ENCODE results near the gene FAIM. TPM values are rescaled to one million over a fixed set of nuclear protein-coding genes. Genes with fewer than 3 reads are reported as not detected.

Gene FAIM
- total and polyA plus RNA-seq, 2 experiments from 2014 or later: 12.0 to 29.7 TPM

GRCh38 chr3:138653567-138653966 lies 45.0 kb downstream of the FAIM start:
- Mint-ChIP-seq H3K4me1 (no peaks in the 10 kb centered on the region; the same call in 2 of the 3 replicates), H3K27ac (no peak overlapping the region), H3K27me3 (ENCODE audit: insufficient read depth, low read depth, poor library complexity) (peaks cover 11% of the 10 kb centered on the region), H3K4me3 (no peak overlapping the region), H3K36me3 (ENCODE audit: low read depth) (peaks cover 76% of the 10 kb centered on the region), H3K9me3 (peaks cover 19% of the 10 kb centered on the region)
- Histone ChIP-seq H3K79me2 (replicated peaks; ENCODE audit: insufficient read depth) (no peaks in the 10 kb centered on the region), H2AFZ (no peak overlapping the region), H3K4me1 (ENCODE audit: insufficient read depth) (no peaks in the 10 kb centered on the region), H3K27me3 (ENCODE audit: insufficient read depth) (no peaks in the 10 kb centered on the region), H3K36me3 (ENCODE audit: insufficient read depth) (peaks cover 12% of the 10 kb centered on the region), H3K4me2 (no peak overlapping the region), H3K9me2 (ENCODE audit: insufficient read depth) (no peaks in the 10 kb centered on the region), H3F3A (replicated peaks; ENCODE audit: low read depth) (no peaks in the 10 kb centered on the region), H3K27ac (ENCODE audit: low read depth) (no peak overlapping the region), H3K4me3 (no peak overlapping the region), H4K20me1 (replicated peaks; ENCODE audit: insufficient read depth) (no peaks in the 10 kb centered on the region)
- DNase-seq (ENCODE audit: low spot score) (no peak), ATAC-seq (no peak)
- no peak for TF ChIP-seq ZNF462 (CRISPR knock-in tag; IDR thresholded peaks at IDR 0.05)
- no peak for TF ChIP-seq CTCF (conservative IDR thresholded peaks at IDR 0.05; ENCODE audit: low read depth in 2 of 2)
- no peak for TF ChIP-seq JUNB (IDR thresholded peaks at IDR 0.05; ENCODE audit: unreplicated experiment)
- TF ChIP-seq ETS1 (IDR thresholded peaks at IDR 0.05): no peak
- TF ChIP-seq REST (IDR thresholded peaks at IDR 0.05; ENCODE audit: unreplicated experiment): no peak
- no peak for TF ChIP-seq ZNF114 (CRISPR knock-in tag; IDR thresholded peaks at IDR 0.05)
- no peak for TF ChIP-seq STAT1 (IDR thresholded peaks at IDR 0.05; ENCODE audit: unreplicated experiment)
- no peak for TF ChIP-seq EZH2 (IDR thresholded peaks at IDR 0.05; ENCODE audit: low read depth, unreplicated experiment)
- TF ChIP-seq NANOG (IDR thresholded peaks at IDR 0.05; ENCODE audit: borderline replicate concordance): no peak
- TF ChIP-seq POLR2AphosphoS5 (IDR thresholded peaks at IDR 0.05; ENCODE audit: low read depth): no peak
- TF ChIP-seq EZH2phosphoT487 (IDR thresholded peaks at IDR 0.05; ENCODE audit: unreplicated experiment): no peak
- no peak for TF ChIP-seq ZNF331 (CRISPR knock-in tag; IDR thresholded peaks at IDR 0.05; ENCODE audit: low read depth)
- TF ChIP-seq CREB1 (CRISPR knock-in tag; IDR thresholded peaks at IDR 0.05; ENCODE audit: low read depth): no peak

All from GM23338 (cell line).